Fibroblast of villous mesenchyme (primary cell): ENCODE results near the gene TP53INP2. TPM values are rescaled to one million over a fixed set of nuclear protein-coding genes. Genes with fewer than 3 reads are reported as not detected.
"Not testable (repeated sequence)": the region's sequence is repeated elsewhere in the genome, so short reads cannot be mapped to it uniquely, and the experiment has no call there.

ENCODE experiments used
- DNase-seq: peaks from one replicate; pipeline ENCODE4 v3.0.0-alpha.2; 2010; ENCODE audit warnings: low read depth
- H3K4me3 ChIP-seq: 2 replicates; pipeline ENCODE4 v1.5.1; 2011; ENCODE audit warnings: low read depth, mild to moderate bottlenecking, low read length
- total RNA-seq: library from RNA; depleted of rRNA; stranded (reverse); fragments of >200 nt; gene quantifications from 2 replicates; pipeline ENCODE4 v1.2.3, GENCODE V29; 2012
- TF ChIP-seq, protein P1 (sequence below): IDR thresholded peaks from 2 replicates; pipeline ENCODE4 v1.5.1; 2012; ENCODE audit warnings: low read depth, mild to moderate bottlenecking, low read length; ENCODE audit not compliant: insufficient read depth

TP53INP2 gene
- total RNA-seq, 1 donor = 4.3 TPM

GRCh38 chr20:34710861-34711574 lies 6.9 kb downstream of the TP53INP2 start:
- DNase-seq = no peak
- H3K4me3 ChIP-seq = no peak overlapping the region
- TF ChIP-seq, protein P1, sequence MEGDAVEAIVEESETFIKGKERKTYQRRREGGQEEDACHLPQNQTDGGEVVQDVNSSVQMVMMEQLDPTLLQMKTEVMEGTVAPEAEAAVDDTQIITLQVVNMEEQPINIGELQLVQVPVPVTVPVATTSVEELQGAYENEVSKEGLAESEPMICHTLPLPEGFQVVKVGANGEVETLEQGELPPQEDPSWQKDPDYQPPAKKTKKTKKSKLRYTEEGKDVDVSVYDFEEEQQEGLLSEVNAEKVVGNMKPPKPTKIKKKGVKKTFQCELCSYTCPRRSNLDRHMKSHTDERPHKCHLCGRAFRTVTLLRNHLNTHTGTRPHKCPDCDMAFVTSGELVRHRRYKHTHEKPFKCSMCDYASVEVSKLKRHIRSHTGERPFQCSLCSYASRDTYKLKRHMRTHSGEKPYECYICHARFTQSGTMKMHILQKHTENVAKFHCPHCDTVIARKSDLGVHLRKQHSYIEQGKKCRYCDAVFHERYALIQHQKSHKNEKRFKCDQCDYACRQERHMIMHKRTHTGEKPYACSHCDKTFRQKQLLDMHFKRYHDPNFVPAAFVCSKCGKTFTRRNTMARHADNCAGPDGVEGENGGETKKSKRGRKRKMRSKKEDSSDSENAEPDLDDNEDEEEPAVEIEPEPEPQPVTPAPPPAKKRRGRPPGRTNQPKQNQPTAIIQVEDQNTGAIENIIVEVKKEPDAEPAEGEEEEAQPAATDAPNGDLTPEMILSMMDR = no peak

GRCh38 chr20:34711813-34712430 lies 7.8 kb downstream of the TP53INP2 start:
- no peak overlapping the region for H3K4me3 ChIP-seq
- no peak for DNase-seq
- TF ChIP-seq, protein P1 = no peak

DNA sequence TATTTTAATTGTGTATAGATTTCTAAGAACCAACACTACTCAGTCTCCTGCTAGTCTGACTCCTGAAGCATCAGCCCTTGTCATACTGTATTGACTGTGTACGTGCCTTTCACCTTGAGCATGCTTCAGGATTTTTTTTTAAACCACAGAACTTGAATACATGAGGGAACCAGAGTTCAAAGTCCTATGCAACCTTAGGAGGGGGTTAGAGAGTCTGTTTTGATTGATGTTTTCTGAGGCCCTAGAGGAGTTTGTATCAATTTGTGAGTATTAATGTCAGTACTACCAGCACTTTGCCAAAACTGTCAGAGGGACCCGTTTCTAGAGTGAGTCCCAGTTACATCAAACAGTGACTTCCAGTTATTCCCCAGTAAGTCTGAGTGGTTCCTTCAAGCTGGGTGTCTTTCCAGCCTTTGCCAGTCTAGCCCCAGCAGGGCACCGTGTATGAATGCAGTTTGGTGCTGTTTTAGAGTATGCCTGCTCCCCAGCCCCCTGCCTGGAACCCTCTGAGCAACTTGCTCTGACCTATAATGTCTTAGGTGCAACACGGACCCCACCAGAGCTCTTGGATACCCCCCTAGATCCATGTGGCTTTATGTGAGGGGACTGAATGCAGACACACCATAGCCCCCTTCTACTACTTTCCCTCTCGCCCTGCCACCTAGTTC lies 8.5 kb downstream of the TP53INP2 start:
- H3K4me3 ChIP-seq = no peak overlapping the region
- no peak for DNase-seq
- TF ChIP-seq, protein P1 = no peak

DNA sequence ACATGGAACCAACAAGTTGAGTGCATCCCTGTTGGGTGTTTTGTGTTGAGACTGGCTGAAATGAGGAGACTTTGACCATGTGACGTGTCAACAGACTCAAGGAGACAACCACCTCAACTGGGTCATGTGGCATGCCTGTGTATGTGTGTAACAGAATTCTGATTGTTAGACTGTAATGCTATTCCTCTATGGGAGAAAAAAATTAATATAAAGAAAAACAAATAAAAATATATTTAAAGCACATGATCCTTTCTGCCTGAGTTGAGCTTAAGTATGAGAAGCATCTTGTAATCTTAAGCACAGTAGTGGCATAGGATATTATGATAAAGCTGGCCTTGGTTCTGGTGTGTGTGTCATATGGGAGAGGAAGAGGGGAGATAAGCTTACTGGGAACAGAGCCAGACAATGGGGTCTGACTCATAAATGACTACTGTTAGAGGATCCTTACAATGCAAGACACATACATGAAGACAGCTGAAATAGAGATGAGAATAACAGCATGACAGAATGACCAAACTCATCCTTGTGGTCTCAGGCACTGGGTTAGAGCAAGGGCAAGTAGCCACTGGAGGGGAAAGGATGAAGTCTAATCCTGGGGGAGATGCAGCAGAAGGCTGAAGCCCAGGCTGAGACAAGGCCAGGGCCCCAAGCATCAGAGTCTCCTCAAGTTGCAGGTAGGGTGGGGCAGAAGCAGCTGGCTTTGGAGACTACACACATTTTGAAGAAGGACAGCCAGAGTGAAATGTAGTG lies 9.2 kb downstream of the TP53INP2 start:
- TF ChIP-seq, protein P1 = no peak
- peak; percentile 98 for DNase-seq

DNA sequence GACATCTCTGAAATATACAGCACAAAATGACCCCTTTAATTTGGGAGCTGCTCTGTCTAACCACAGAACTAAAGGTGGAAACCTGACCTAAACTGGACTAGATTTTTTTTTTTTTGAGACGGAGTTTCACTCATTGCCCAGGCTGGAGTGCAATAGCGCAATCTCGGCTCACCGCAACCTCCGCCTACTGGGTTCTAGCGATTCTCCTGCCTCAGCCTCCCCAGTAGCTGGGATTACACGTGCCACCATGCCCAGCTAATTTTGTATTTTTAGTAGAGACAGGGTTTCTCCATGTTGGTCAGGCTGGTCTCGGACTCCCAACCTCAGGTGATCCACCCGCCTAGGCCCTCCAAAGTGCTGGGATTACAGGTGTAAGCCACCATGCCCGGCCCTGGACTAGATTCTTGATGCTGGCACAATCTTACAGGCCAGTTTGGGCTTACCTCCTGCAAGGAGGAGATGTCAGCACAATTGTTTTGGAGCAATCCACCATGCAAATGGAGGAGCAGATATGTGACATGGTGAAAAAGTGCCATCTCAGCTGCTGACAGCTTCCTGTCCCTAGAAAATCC lies 9.9 kb downstream of the TP53INP2 start:
- H3K4me3 ChIP-seq, DNase-seq: not testable (repeated sequence)

More for the DNA sequence above, 9.2 kb downstream of the TP53INP2 start:
- no peak overlapping the region for H3K4me3 ChIP-seq

- H3K4me3 ChIP-seq = no peak overlapping the region
- TF ChIP-seq, protein P1 = no peak
- DNase-seq = no peak
Measured at GRCh38 chr20:34715384-34715783, 11.2 kb downstream of the TP53INP2 start.
